Nephron (organoid): ENCODE data around the gene ASB13.

Experiments used
- H3K27ac Mint-ChIP-seq, 3 experiments: 2 replicates each; pipeline ENCODE4 v1.8.0; 2020; ENCODE audit warnings: mixed read lengths in 3 of 3, mild to moderate bottlenecking in 2 of 3, moderate library complexity in 1 of 3
- H3K27me3 Mint-ChIP-seq: 2 replicates; pipeline ENCODE4 v1.8.0; 2021; ENCODE audit warnings: low read depth, mild to moderate bottlenecking, moderate library complexity, mixed read lengths
- H3K36me3 Mint-ChIP-seq: 2 replicates; pipeline ENCODE4 v1.8.0; 2020; ENCODE audit warnings: low read depth, mixed read lengths
- H3K4me1 Mint-ChIP-seq: 2 replicates; pipeline ENCODE4 v1.8.0; 2020; ENCODE audit warnings: mixed read lengths
- H3K4me3 Mint-ChIP-seq, 3 experiments: 2 replicates each; pipeline ENCODE4 v1.8.0; 2020; ENCODE audit warnings: mild to moderate bottlenecking in 3 of 3, mixed read lengths in 3 of 3, moderate library complexity in 2 of 3
- H3K9me3 Mint-ChIP-seq: 2 replicates; pipeline ENCODE4 v1.8.0; 2020; ENCODE audit warnings: mixed read lengths
- TF ChIP-seq, protein P1 (sequence below), 3 experiments: fragments of 200-600 bp; sonication (generic); IDR thresholded peaks; one replicate each; pipeline ENCODE4 v1.5.0; 2021; ENCODE audit warnings: antibody characterized with exemption in 3 of 3; ENCODE audit not compliant: unreplicated experiment in 3 of 3

ASB13 gene

DNA sequence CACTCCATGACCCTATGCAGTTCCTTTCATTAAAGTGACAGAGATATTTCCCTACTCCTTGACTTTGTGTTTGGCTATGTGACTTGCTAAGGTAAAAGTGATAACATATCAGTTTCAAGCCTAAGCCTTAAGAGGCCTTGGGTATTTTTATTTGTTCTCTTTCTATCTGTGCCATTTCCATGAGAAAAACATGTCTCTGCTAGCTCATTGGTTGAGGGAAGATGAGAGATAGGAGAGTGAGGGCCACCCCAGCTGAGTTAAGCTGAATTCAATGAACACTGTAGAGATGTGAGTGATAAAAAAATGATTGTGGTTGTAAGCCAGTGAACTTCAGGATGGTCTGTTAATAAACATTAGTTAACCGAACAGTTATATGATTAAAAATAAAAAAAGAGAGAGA lies 31.7 kb upstream of the ASB13 start:
- Mint-ChIP-seq H3K27ac (no peak overlapping the region), H3K9me3 (no peaks in the 10 kb centered on the region), H3K4me1 (peaks cover 10% of the 10 kb centered on the region), H3K36me3 (no peaks in the 10 kb centered on the region), H3K4me3 (no peak overlapping the region), H3K27me3 (no peaks in the 10 kb centered on the region)
- TF ChIP-seq, protein P1, sequence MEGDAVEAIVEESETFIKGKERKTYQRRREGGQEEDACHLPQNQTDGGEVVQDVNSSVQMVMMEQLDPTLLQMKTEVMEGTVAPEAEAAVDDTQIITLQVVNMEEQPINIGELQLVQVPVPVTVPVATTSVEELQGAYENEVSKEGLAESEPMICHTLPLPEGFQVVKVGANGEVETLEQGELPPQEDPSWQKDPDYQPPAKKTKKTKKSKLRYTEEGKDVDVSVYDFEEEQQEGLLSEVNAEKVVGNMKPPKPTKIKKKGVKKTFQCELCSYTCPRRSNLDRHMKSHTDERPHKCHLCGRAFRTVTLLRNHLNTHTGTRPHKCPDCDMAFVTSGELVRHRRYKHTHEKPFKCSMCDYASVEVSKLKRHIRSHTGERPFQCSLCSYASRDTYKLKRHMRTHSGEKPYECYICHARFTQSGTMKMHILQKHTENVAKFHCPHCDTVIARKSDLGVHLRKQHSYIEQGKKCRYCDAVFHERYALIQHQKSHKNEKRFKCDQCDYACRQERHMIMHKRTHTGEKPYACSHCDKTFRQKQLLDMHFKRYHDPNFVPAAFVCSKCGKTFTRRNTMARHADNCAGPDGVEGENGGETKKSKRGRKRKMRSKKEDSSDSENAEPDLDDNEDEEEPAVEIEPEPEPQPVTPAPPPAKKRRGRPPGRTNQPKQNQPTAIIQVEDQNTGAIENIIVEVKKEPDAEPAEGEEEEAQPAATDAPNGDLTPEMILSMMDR (IDR thresholded peaks at IDR 0.05; ENCODE audit: unreplicated experiment in 3 of 3) = no peak

DNA sequence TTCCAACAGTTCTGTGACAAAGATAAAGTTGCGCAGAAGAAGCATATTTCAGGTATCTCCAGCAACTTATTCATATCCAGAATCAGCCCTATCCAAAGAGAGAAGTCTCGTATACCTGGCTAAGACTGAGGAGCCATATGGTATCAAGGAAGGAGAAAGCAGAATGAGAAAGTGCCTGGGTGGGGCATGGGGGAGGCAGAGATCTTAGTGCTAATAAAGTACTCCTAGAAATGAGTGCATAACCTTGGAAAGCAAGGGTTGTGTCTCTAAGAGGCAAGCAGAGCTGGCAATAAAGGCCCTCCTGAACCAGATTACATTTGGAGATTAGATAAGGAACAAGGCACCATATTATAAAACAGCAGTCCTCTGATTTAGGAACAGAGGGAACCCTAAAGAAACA lies 30.9 kb upstream of the ASB13 start:
- H3K4me3 Mint-ChIP-seq = no peak overlapping the region
- peaks cover 15% of the 10 kb centered on the region for H3K4me1 Mint-ChIP-seq
- no peaks in the 10 kb centered on the region for H3K27me3 Mint-ChIP-seq
- H3K36me3 Mint-ChIP-seq = no peaks in the 10 kb centered on the region
- no peaks in the 10 kb centered on the region for H3K9me3 Mint-ChIP-seq
- TF ChIP-seq, protein P1 (IDR thresholded peaks at IDR 0.05; ENCODE audit: unreplicated experiment in 3 of 3) = no peak
- no peak overlapping the region for H3K27ac Mint-ChIP-seq

DNA sequence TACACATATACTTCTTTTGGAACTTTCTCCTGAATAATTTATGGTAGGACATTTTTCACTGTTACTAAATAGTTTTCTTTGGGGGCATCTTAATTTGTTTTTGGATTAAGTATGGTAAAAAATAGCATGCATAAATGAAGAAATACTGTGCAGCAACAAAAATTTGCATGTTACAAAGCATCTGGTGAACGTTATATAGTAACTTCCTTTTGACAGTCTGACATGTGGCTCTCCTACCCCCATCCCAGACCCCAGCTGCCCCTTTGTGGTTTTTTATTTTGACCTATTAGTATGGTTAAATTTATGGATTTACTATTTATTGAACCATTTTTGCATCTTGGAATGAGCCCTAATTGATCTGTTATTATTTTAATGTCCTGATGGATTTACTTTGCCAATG lies 28.2 kb upstream of the ASB13 start:
- TF ChIP-seq, protein P1 (IDR thresholded peaks at IDR 0.05; ENCODE audit: unreplicated experiment in 3 of 3) = no peak
- no peaks in the 10 kb centered on the region for H3K36me3 Mint-ChIP-seq
- no peaks in the 10 kb centered on the region for H3K9me3 Mint-ChIP-seq
- no peak overlapping the region for H3K27ac Mint-ChIP-seq
- H3K4me3 Mint-ChIP-seq = no peak overlapping the region
- H3K4me1 Mint-ChIP-seq = peaks cover 27% of the 10 kb centered on the region
- no peaks in the 10 kb centered on the region for H3K27me3 Mint-ChIP-seq

DNA sequence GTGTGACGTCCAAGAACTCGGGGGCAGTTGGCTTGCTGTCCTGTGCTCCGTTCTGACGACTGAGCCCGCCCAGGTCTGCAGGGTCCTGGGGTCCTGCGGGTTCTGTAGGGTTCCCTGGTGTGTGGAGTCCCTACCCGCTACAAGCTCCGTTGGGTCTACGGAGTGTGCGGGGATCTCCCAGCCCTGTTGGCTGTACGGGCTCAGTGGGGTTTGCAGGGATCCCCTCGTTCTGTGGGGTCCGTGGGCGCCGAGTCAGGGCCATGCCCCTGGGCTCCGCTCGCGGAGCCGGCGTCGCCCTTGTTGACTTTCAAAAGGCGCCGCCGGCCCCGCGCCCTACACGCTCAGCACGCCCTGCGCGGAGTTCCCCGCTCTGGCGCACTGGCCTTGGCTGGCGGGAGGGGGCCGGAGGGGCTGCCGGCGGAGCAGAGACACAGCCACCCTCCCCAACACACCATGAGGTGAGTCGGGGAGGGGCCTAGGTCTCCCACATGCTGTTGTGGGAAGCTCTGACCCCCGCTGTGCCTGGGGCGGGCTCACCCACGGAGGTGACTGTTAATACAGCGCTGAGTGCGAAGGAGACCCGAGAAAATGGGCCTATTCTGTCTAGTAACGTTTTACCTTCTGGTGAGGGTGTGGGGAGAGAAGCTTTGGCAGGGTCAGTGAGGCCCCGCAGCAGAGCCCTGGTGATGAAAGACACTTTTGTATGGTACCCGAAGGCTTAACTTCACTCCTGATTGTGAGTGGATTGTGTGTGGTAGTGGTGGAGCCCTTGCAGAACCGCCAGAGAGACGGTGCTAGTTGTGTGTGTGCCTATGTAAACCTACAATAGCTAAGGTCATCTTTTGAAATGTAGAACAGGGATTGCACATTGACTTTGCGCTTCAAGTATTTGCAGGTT lies 26.3 kb upstream of the ASB13 start:
- Mint-ChIP-seq H3K4me3 (peak overlapping the region; percentile 73 to 84 (median 74)), H3K9me3 (no peaks in the 10 kb centered on the region), H3K27ac (peak overlapping the region; percentile 46 to 72 (median 71)), H3K4me1 (peaks cover 27% of the 10 kb centered on the region), H3K36me3 (no peaks in the 10 kb centered on the region), H3K27me3 (no peaks in the 10 kb centered on the region)
- TF ChIP-seq, protein P1 (IDR thresholded peaks at IDR 0.05; ENCODE audit: unreplicated experiment in 3 of 3) = no peak

DNA sequence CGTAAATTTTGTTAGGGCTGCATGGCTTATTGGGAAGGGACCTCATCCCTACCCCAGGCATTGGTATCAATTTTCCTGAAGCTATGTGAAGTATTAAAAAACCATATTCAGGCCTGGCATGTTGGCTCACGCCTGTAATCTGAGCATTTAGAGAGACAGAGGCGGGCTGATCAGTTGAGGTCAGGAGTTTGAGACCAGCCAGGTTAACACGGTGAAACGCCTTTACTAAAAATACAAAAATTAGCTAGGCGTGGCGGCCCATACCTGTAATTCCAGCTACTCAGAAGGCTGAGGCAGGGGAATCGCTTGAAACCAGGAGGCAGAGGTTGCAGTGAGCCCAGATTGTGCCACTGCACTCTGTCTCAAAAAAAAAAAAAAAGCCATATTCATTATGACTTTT lies 25.4 kb upstream of the ASB13 start:
- H3K9me3 Mint-ChIP-seq = no peaks in the 10 kb centered on the region
- H3K27me3 Mint-ChIP-seq = no peaks in the 10 kb centered on the region

More for the DNA sequence above, 25.4 kb upstream of the ASB13 start:
- TF ChIP-seq, protein P1 (IDR thresholded peaks at IDR 0.05; ENCODE audit: unreplicated experiment in 3 of 3) = no peak
- Mint-ChIP-seq H3K36me3 (no peaks in the 10 kb centered on the region), H3K4me1 (peaks cover 33% of the 10 kb centered on the region), H3K27ac (peak overlapping the region in 2 of 3 experiments; percentile 35 to 45), H3K4me3 (peak overlapping the region; percentile 73 to 84 (median 75))
